Dendritic cell treated with granulocyte-macrophage colony-stimulating factor and Interleukin-4, amounts not matched to agents 40 ng/mL and 50 ng/mL, for 4 days (primary cell): Measurements from ENCODE around the gene XKR3.
"Not testable (repeated sequence)": the region's sequence is repeated elsewhere in the genome, so short reads cannot be mapped to it uniquely, and the experiment has no call there.

Experiments used
- H3K27ac Mint-ChIP-seq: one replicate; pipeline ENCODE4 v1.8.0; 2022; ENCODE audit warnings: mild to moderate bottlenecking, mixed read lengths
- H3K27me3 Mint-ChIP-seq: one replicate; pipeline ENCODE4 v1.8.0; 2022; ENCODE audit warnings: mild to moderate bottlenecking, mixed read lengths
- H3K36me3 Mint-ChIP-seq: one replicate; pipeline ENCODE4 v1.8.0; 2022; ENCODE audit warnings: low read depth, mixed read lengths
- H3K4me1 Mint-ChIP-seq: one replicate; pipeline ENCODE4 v1.8.0; 2022; ENCODE audit warnings: low read depth, mixed read lengths
- H3K4me3 Mint-ChIP-seq: one replicate; pipeline ENCODE4 v1.8.0; 2022; ENCODE audit warnings: mild to moderate bottlenecking, moderate library complexity, mixed read lengths
- H3K9me3 Mint-ChIP-seq: one replicate; pipeline ENCODE4 v1.8.0; 2022; ENCODE audit warnings: mixed read lengths
- intact Hi-C: fragments of 100-400 bp; cut with micrococcal nuclease; formaldehyde crosslinking; loops from one replicate; pipeline ENCODE4 v1.15.0; 2022

Gene XKR3

GRCh38 chr22:16793831-16794230 is 31.4 kb downstream of the XKR3 start:
- H3K4me1 Mint-ChIP-seq, result peaks cover 11% of the 10 kb centered on the region
- H3K4me3 Mint-ChIP-seq, result no peak overlapping the region
- no peaks in the 10 kb centered on the region for H3K36me3 Mint-ChIP-seq
- H3K9me3 Mint-ChIP-seq, result no peaks in the 10 kb centered on the region
- no peaks in the 10 kb centered on the region for H3K27me3 Mint-ChIP-seq
- H3K27ac Mint-ChIP-seq, result no peak overlapping the region
- intact Hi-C loops, result no loop called here

- Mint-ChIP-seq H3K27me3 (no peaks in the 10 kb centered on the region), H3K9me3 (no peaks in the 10 kb centered on the region), H3K4me1 (peaks cover 11% of the 10 kb centered on the region), H3K27ac (no peak overlapping the region), H3K4me3 (no peak overlapping the region), H3K36me3 (no peaks in the 10 kb centered on the region)
- intact Hi-C loops, result no loop called here
These were observed 35.2 kb downstream of the XKR3 start for GRCh38 chr22:16789860-16790493.

GRCh38 chr22:16783930-16784354 is 41.3 kb downstream of the XKR3 start:
- H3K9me3 Mint-ChIP-seq, result no peaks in the 10 kb centered on the region
- H3K36me3 Mint-ChIP-seq, result no peaks in the 10 kb centered on the region
- no peak overlapping the region for H3K4me3 Mint-ChIP-seq
- intact Hi-C loops, result no loop called here
- H3K27me3 Mint-ChIP-seq, result no peaks in the 10 kb centered on the region
- no peaks in the 10 kb centered on the region for H3K4me1 Mint-ChIP-seq
- no peak overlapping the region for H3K27ac Mint-ChIP-seq

GRCh38 chr22:16783453-16783852 is 41.8 kb downstream of the XKR3 start:
- Mint-ChIP-seq H3K9me3 (no peaks in the 10 kb centered on the region), H3K27me3 (no peaks in the 10 kb centered on the region), H3K27ac (no peak overlapping the region), H3K36me3 (no peaks in the 10 kb centered on the region), H3K4me1 (no peaks in the 10 kb centered on the region), H3K4me3 (no peak overlapping the region)
- intact Hi-C loops, result no loop called here

- Mint-ChIP-seq H3K27me3 (no peaks in the 10 kb centered on the region), H3K4me1 (no peaks in the 10 kb centered on the region), H3K36me3 (no peaks in the 10 kb centered on the region), H3K4me3 (no peak overlapping the region), H3K9me3 (no peaks in the 10 kb centered on the region), H3K27ac (no peak overlapping the region)
- intact Hi-C loops, result no loop called here
These were observed 43.4 kb downstream of the XKR3 start for GRCh38 chr22:16781764-16782329.

- no peaks in the 10 kb centered on the region for H3K27me3 Mint-ChIP-seq
- intact Hi-C loops, result no loop called here
- H3K27ac Mint-ChIP-seq, result no peak overlapping the region
- no peaks in the 10 kb centered on the region for H3K4me1 Mint-ChIP-seq
- H3K9me3 Mint-ChIP-seq, result no peaks in the 10 kb centered on the region
- H3K4me3 Mint-ChIP-seq, result no peak overlapping the region
- no peaks in the 10 kb centered on the region for H3K36me3 Mint-ChIP-seq
These were observed 44.0 kb downstream of the XKR3 start for GRCh38 chr22:16781074-16781763.

GRCh38 chr22:16777284-16777924 is 47.8 kb downstream of the XKR3 start:
- H3K4me3 Mint-ChIP-seq, result no peak overlapping the region
- H3K9me3 Mint-ChIP-seq, result no peaks in the 10 kb centered on the region
- no peaks in the 10 kb centered on the region for H3K27me3 Mint-ChIP-seq
- intact Hi-C loops, result loop anchor here (10.0 kb wide), 1 partner anchor 277 kb away; no protein-coding TSS in a partner anchor
- no peaks in the 10 kb centered on the region for H3K36me3 Mint-ChIP-seq
- H3K4me1 Mint-ChIP-seq, result peaks cover 10% of the 10 kb centered on the region
- H3K27ac Mint-ChIP-seq, result no peak overlapping the region

- Mint-ChIP-seq H3K36me3 (no peaks in the 10 kb centered on the region), H3K4me3 (no peak overlapping the region), H3K27ac (no peak overlapping the region), H3K4me1 (peaks cover 10% of the 10 kb centered on the region), H3K27me3 (no peaks in the 10 kb centered on the region), H3K9me3 (no peaks in the 10 kb centered on the region)
- intact Hi-C loops, result loop anchor here (10.0 kb wide), 1 partner anchor 279 kb away; no protein-coding TSS in a partner anchor
These were observed 49.1 kb downstream of the XKR3 start for GRCh38 chr22:16776080-16776479.

GRCh38 chr22:16774911-16775500 is 50.2 kb downstream of the XKR3 start:
- Mint-ChIP-seq H3K27me3 (no peaks in the 10 kb centered on the region), H3K36me3 (no peaks in the 10 kb centered on the region), H3K4me3 (no peak overlapping the region), H3K27ac (peak overlapping the region; percentile 13), H3K4me1 (peaks cover 10% of the 10 kb centered on the region), H3K9me3 (no peaks in the 10 kb centered on the region)
- intact Hi-C loops, result loop anchor here (2.0 to 10.0 kb wide), 2 partner anchors 116 to 280 kb away; no protein-coding TSS in a partner anchor

GRCh38 chr22:16771569-16771968 is 53.6 kb downstream of the XKR3 start:
- H3K27me3 Mint-ChIP-seq, H3K27ac Mint-ChIP-seq, H3K9me3 Mint-ChIP-seq, H3K36me3 Mint-ChIP-seq, H3K4me3 Mint-ChIP-seq: not testable (repeated sequence)
- peaks cover 10% of the 10 kb centered on the region for H3K4me1 Mint-ChIP-seq
- intact Hi-C loops, result loop anchor here (10.0 kb wide), 1 partner anchor 283 kb away; no protein-coding TSS in a partner anchor

GRCh38 chr22:16767927-16768326 is 57.3 kb downstream of the XKR3 start:
- H3K27me3 Mint-ChIP-seq, H3K4me1 Mint-ChIP-seq, H3K36me3 Mint-ChIP-seq, intact Hi-C loops, H3K4me3 Mint-ChIP-seq, H3K27ac Mint-ChIP-seq: not testable (repeated sequence)
- H3K9me3 Mint-ChIP-seq, result peaks cover 20% of the 10 kb centered on the region

GRCh38 chr22:16762224-16762623 is 63.0 kb downstream of the XKR3 start:
- peaks cover 17% of the 10 kb centered on the region for H3K9me3 Mint-ChIP-seq
- intact Hi-C loops, H3K27ac Mint-ChIP-seq, H3K36me3 Mint-ChIP-seq, H3K4me1 Mint-ChIP-seq, H3K27me3 Mint-ChIP-seq, H3K4me3 Mint-ChIP-seq: not testable (repeated sequence)

GRCh38 chr22:16760416-16760815 is 64.8 kb downstream of the XKR3 start:
- H3K9me3 Mint-ChIP-seq, intact Hi-C loops, H3K27me3 Mint-ChIP-seq, H3K36me3 Mint-ChIP-seq, H3K4me1 Mint-ChIP-seq, H3K27ac Mint-ChIP-seq, H3K4me3 Mint-ChIP-seq: not testable (repeated sequence)

GRCh38 chr22:16749282-16749681 is 75.9 kb downstream of the XKR3 start:
- H3K9me3 Mint-ChIP-seq, intact Hi-C loops, H3K4me3 Mint-ChIP-seq, H3K36me3 Mint-ChIP-seq, H3K4me1 Mint-ChIP-seq, H3K27me3 Mint-ChIP-seq, H3K27ac Mint-ChIP-seq: not testable (repeated sequence)
